Ishikawa (cell line): ENCODE measurements around the gene KRTCAP2.

Experiments
- CEBPB ChIP-seq: IDR thresholded peaks from 2 replicates; pipeline ENCODE4 v1.6.1; 2012
- EGR1 ChIP-seq: IDR thresholded peaks from 2 replicates; pipeline ENCODE4 v1.6.1; 2012
- EP300 ChIP-seq: IDR thresholded peaks from 2 replicates; pipeline ENCODE4 v1.6.1; 2012; ENCODE audit warnings: borderline replicate concordance
- FOXM1 ChIP-seq: IDR thresholded peaks from 2 replicates; pipeline ENCODE4 v1.6.1; 2012; ENCODE audit warnings: low read depth, borderline replicate concordance
- NFIC ChIP-seq: IDR thresholded peaks from 2 replicates; pipeline ENCODE4 v1.6.1; 2012
- RAD21 ChIP-seq: IDR thresholded peaks from 2 replicates; pipeline ENCODE4 v1.6.1; 2012; ENCODE audit warnings: low read depth
- TAF1 ChIP-seq: IDR thresholded peaks from 2 replicates; pipeline ENCODE4 v1.6.1; 2012; ENCODE audit warnings: low read depth, mild to moderate bottlenecking
- YY1 ChIP-seq: IDR thresholded peaks from 2 replicates; pipeline ENCODE4 v1.6.1; 2012; ENCODE audit warnings: low read depth
- ZBTB7A ChIP-seq: IDR thresholded peaks from 2 replicates; pipeline ENCODE4 v1.6.1; 2012; ENCODE audit warnings: low read depth
- TF ChIP-seq, protein P1 (sequence below): IDR thresholded peaks from 2 replicates; pipeline ENCODE4 v1.6.1; 2012
- TF ChIP-seq, protein P2 (sequence below): IDR thresholded peaks from 2 replicates; pipeline ENCODE4 v1.6.1; 2012; ENCODE audit warnings: low read depth, mild to moderate bottlenecking
- TF ChIP-seq, protein P3 (sequence below): IDR thresholded peaks from 2 replicates; pipeline ENCODE4 v1.6.1; 2012

DNA sequence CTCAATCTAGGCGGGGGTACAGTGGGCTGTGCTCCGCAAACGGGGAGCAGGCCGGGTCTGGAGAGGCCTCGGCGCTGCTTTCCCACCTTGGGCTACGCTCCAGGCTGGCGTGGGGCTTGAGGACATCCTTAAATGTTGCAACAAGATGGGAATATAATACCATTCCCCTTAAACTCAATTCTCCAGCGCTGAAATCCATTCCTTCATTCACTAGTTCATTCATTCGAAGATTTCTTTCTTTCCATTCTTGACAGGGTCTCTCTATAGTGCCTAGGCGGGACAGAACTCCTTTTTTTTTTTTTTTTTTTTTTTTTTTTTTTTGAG is 32.5 kb downstream of the KRTCAP2 start:
- TF ChIP-seq, protein P1, sequence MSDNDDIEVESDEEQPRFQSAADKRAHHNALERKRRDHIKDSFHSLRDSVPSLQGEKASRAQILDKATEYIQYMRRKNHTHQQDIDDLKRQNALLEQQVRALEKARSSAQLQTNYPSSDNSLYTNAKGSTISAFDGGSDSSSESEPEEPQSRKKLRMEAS = no peak
- TF ChIP-seq RAD21 = no peak
- TF ChIP-seq EP300 = no peak
- no peak for TF ChIP-seq YY1
- TF ChIP-seq ZBTB7A = no peak
- TF ChIP-seq CEBPB = no peak
- TF ChIP-seq NFIC = no peak
- TF ChIP-seq, protein P2, sequence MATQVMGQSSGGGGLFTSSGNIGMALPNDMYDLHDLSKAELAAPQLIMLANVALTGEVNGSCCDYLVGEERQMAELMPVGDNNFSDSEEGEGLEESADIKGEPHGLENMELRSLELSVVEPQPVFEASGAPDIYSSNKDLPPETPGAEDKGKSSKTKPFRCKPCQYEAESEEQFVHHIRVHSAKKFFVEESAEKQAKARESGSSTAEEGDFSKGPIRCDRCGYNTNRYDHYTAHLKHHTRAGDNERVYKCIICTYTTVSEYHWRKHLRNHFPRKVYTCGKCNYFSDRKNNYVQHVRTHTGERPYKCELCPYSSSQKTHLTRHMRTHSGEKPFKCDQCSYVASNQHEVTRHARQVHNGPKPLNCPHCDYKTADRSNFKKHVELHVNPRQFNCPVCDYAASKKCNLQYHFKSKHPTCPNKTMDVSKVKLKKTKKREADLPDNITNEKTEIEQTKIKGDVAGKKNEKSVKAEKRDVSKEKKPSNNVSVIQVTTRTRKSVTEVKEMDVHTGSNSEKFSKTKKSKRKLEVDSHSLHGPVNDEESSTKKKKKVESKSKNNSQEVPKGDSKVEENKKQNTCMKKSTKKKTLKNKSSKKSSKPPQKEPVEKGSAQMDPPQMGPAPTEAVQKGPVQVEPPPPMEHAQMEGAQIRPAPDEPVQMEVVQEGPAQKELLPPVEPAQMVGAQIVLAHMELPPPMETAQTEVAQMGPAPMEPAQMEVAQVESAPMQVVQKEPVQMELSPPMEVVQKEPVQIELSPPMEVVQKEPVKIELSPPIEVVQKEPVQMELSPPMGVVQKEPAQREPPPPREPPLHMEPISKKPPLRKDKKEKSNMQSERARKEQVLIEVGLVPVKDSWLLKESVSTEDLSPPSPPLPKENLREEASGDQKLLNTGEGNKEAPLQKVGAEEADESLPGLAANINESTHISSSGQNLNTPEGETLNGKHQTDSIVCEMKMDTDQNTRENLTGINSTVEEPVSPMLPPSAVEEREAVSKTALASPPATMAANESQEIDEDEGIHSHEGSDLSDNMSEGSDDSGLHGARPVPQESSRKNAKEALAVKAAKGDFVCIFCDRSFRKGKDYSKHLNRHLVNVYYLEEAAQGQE = no peak
- TF ChIP-seq TAF1 = no peak; the same call in 1 of the 2 replicates
- TF ChIP-seq EGR1 = no peak
- TF ChIP-seq FOXM1 = no peak
- TF ChIP-seq, protein P3, sequence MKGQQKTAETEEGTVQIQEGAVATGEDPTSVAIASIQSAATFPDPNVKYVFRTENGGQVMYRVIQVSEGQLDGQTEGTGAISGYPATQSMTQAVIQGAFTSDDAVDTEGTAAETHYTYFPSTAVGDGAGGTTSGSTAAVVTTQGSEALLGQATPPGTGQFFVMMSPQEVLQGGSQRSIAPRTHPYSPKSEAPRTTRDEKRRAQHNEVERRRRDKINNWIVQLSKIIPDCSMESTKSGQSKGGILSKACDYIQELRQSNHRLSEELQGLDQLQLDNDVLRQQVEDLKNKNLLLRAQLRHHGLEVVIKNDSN = no peak
